AG04450 (cell line): ENCODE data around the gene PPIC. TPM values are rescaled to one million over a fixed set of nuclear protein-coding genes. Genes with fewer than 3 reads are reported as not detected.

Experiments
- CTCF ChIA-PET: fragments of 300-600, 350-600 bp; formaldehyde crosslinking; extraction: SDS; loops from one replicate; lab custom pipeline; 2022; ENCODE audit warnings: antibody characterized with exemption, inconsistent platforms; lab: Charles Lee
- POLR2A ChIA-PET: fragments of 350-600 bp; formaldehyde crosslinking; extraction: SDS; loops from one replicate; lab custom pipeline; 2021; ENCODE audit warnings: antibody characterized with exemption, inconsistent platforms; lab: Yijun Ruan, JAX
- DNase-seq: peaks from one replicate; pipeline ENCODE4 v3.0.0-alpha.2; 2011; ENCODE audit warnings: low read depth, low spot score
- H3K27ac ChIP-seq: one replicate; pipeline ENCODE4 v1.5.1; 2012; ENCODE audit warnings: low read depth, low read length, control low read depth
- H3K27me3 ChIP-seq: one replicate; pipeline ENCODE4 v1.6.0; 2012; ENCODE audit warnings: low read length; ENCODE audit not compliant: control insufficient read depth, insufficient read depth
- H3K4me3 ChIP-seq: 2 replicates; pipeline ENCODE4 v1.5.1; 2011; ENCODE audit warnings: mild to moderate bottlenecking, low read depth, low read length, control low read depth
- H3K9me3 ChIP-seq: 2 replicates; pipeline ENCODE4 v1.5.1; 2012; ENCODE audit warnings: low read length; ENCODE audit not compliant: control insufficient read depth, insufficient read depth
- CTCF ChIP-seq: IDR thresholded peaks from 2 replicates; pipeline ENCODE4 v1.5.1; 2011; ENCODE audit warnings: low read depth, low read length, control low read depth, inconsistent platforms
- polyA plus RNA-seq: library from polyadenylated mRNA; depleted of rRNA; stranded (reverse); fragments of >200 nt; gene quantifications from 2 replicates; pipeline ENCODE4 v1.2.3, GENCODE V29; 2011

PPIC gene
- polyA plus RNA-seq, 1 experiment, result 56.0 TPM

GRCh38 chr5:123080215-123080614 is 43.7 kb upstream of the PPIC start:
- Histone ChIP-seq H3K9me3 (no peaks in the 10 kb centered on the region), H3K27ac (no peak overlapping the region), H3K27me3 (peaks cover 20% of the 10 kb centered on the region), H3K4me3 (no peak overlapping the region)
- ChIA-PET POLR2A (no interaction called here), CTCF (interaction anchor here (0.9 kb wide), 1 partner anchor 183 kb away, joined by 4 read pairs; no protein-coding TSS in a partner anchor)
- no peak for DNase-seq
- no peak for TF ChIP-seq CTCF

- ChIA-PET CTCF (no interaction called here), POLR2A (no interaction called here)
- no peak for TF ChIP-seq CTCF
- Histone ChIP-seq H3K9me3 (no peaks in the 10 kb centered on the region), H3K4me3 (no peak overlapping the region), H3K27ac (no peak overlapping the region), H3K27me3 (peaks cover 8% of the 10 kb centered on the region)
- DNase-seq, result no peak
These were observed 39.1 kb upstream of the PPIC start for GRCh38 chr5:123075521-123076163.

DNA sequence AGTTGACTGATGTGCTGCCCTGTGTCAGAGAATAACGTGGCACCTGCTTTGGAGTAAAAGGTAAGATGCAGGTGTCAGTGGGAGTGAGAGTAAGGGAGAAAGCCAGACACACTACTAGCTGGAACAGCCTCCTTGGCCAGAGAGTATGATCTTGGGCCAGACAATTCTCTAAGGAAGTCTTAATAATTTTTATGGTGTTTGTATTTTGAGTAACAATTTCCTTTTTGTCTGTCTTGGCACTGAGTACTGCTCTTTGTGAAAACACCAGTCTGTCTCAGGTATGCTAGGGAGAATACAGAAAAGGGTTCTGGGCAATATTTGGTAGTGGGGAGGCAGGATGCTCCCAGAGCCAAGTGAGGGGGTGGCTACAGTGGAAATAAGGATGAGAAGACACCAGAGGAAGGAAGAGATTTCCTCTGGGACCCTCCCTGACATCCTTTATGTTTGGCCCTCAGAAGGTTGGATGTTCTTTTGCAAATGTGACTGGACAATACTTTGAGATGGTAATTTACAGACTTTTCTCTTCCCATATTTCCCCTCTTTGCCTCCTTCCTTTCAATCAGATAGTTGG is 31.9 kb upstream of the PPIC start:
- TF ChIP-seq CTCF, result no peak
- Histone ChIP-seq H3K9me3 (no peaks in the 10 kb centered on the region), H3K27ac (no peak overlapping the region), H3K27me3 (no peaks in the 10 kb centered on the region), H3K4me3 (no peak overlapping the region)
- no peak for DNase-seq
- ChIA-PET CTCF (no interaction called here), POLR2A (no interaction called here)

GRCh38 chr5:123066016-123066415 is 29.5 kb upstream of the PPIC start:
- no peak for TF ChIP-seq CTCF
- Histone ChIP-seq H3K4me3 (no peak overlapping the region), H3K27me3 (no peaks in the 10 kb centered on the region), H3K27ac (no peak overlapping the region), H3K9me3 (no peaks in the 10 kb centered on the region)
- POLR2A ChIA-PET, result no interaction called here
- DNase-seq, result no peak
- CTCF ChIA-PET, result no interaction called here

DNA sequence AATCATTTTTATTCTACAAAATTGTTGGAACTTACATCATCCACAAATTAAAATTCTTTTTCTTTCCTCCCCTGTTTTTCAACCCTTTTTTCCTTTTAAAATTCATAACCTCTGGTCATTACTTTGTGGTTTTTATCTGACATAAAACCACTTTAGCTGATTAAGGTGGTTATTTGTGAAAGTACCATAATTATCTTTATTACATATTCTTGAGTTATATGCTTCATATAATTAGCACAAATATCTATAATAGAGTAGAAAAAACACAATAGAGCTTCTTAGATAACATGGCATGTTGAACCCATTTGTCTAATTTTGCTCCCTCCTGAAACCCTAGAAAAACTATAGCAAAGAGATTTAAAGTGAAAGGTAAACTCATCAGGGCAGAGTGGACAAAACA is 22.9 kb upstream of the PPIC start:
- no peak overlapping the region for H3K27ac ChIP-seq
- CTCF ChIA-PET, result no interaction called here
- no peak for DNase-seq

More for the DNA sequence above, 22.9 kb upstream of the PPIC start:
- Histone ChIP-seq H3K9me3 (no peaks in the 10 kb centered on the region), H3K27me3 (no peaks in the 10 kb centered on the region), H3K4me3 (no peak overlapping the region)
- POLR2A ChIA-PET, result no interaction called here
- no peak for TF ChIP-seq CTCF
